CD1c-positive myeloid dendritic cell (primary cell): ENCODE results near the gene PRKCH.
A peak's percentile ranks its signal among the peaks of the same experiment; 100 is the strongest.

Experiments
- DNase-seq: peaks from one replicate; pipeline ENCODE4 v3.0.0-alpha.2; 2016; ENCODE audit errors: extremely low spot score

Gene PRKCH

GRCh38 chr14:61321385-61322010 lies at the start of gene PRKCH:
PRKCH (plus strand) TSS chr14:61321579; CDS start chr14:61322102, 523 bp downstream.
- DNase-seq = peak; percentile 81

GRCh38 chr14:61277232-61277631 lies 44.1 kb upstream of the PRKCH start:
- DNase-seq = no peak

GRCh38 chr14:61277784-61278183 lies 43.6 kb upstream of the PRKCH start:
- no peak for DNase-seq

GRCh38 chr14:61279082-61279481 lies 42.3 kb upstream of the PRKCH start:
- no peak for DNase-seq

- no peak for DNase-seq
Observed at GRCh38 chr14:61280092-61280525, 41.3 kb upstream of the PRKCH start.

DNA sequence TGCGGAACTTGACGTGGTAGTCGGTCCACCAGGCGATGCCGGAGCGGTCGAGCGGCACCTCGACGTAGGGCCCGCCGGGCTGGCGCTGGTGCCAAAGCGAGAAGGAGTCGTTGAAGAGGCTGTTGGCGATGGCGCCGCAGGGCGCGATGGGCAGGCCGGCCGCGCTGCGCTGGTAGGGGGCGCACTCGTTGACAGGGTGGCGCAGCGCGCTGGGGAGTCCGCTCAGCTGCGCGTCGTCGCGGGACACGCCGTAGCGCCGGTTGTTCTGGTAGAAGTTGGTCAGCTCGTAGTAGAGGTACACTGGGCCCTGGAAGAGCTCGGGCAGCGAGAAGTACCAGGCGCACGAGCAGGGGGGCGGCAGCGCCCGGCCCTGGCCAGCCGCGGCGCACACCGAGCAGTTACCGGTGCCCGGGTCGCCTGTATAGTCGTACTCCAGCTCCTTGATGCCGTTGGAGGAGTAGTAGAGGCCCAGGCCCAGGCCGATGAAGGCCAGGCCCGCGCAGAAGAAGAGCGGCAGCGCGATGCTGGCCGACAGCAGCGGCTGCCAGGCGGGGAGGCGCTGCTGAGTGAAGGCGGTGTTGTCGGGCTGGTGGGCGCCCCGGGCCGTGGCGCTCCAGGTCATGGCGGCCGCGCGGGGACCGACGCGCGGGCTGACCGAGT lies 40.7 kb upstream of the PRKCH start:
- DNase-seq = peak; percentile 62

GRCh38 chr14:61281186-61281947 lies 40.0 kb upstream of the PRKCH start, which contains the start of gene TMEM30B:
TMEM30B (minus strand) TSS chr14:61281338; CDS start chr14:61281147, 191 bp downstream.
- no peak for DNase-seq

DNA sequence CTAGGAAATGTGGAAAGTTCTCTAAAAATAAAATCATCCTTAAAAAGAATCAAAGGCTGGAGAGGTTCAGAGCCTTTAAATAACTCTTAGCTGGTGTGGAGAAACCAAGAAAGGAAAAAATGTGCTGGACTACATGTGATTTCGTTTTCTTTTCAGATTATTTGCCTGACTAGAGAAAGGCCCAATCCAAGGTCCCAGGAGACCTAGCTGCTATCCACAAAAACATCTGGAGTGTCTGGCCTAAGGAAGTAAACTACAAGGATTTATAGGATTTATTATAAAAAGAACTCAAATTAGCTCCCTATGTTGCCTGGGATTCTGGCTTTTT lies 39.5 kb upstream of the PRKCH start:
- no peak for DNase-seq

GRCh38 chr14:61282746-61283145 lies 38.6 kb upstream of the PRKCH start:
- no peak for DNase-seq

DNA sequence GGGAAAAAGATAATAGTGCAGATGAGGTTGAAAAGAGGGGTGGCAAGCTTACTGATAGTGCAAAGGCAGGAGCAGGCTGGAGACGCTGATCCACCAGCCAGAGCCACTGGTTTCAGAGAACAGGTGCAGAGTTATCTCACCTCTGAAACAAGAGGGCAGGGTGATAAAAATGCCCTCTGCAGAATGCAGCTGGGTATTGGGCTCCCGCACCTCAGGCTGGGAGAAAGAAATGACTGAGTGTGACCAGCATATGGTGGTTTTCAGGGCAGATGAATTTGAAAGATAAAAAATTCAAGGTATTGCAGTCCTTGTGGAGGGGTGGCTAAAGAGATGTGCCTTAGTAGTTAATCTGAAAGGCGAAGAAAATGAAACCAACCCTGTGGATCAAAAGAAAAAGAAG lies 37.4 kb upstream of the PRKCH start:
- DNase-seq = no peak

- no peak for DNase-seq
Observed at GRCh38 chr14:61285364-61285763, 36.0 kb upstream of the PRKCH start.

GRCh38 chr14:61287196-61287595 lies 34.2 kb upstream of the PRKCH start:
- no peak for DNase-seq

- no peak for DNase-seq
Observed at GRCh38 chr14:61288228-61288627, 33.2 kb upstream of the PRKCH start.

DNA sequence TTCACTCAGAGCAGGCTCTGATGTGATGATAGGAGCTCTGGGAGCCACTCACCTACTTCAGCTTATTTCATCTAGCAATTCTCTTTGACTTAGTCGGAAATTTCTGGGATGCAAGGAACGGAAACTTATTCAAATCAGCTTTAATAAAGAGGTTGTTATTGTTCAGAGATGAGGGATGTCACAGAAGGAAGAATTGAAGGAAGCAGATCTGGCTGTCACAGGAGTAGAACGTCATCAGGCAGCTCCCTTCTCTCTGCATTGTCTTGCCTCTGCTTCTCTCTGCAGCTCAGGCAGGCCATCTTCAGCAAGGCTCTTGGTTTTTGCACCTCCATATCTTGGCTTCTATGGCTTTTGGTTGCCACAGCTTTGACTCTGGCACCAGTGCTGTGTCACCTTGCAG lies 32.7 kb upstream of the PRKCH start:
- no peak for DNase-seq

GRCh38 chr14:61290701-61291100 lies 30.7 kb upstream of the PRKCH start:
- no peak for DNase-seq

- no peak for DNase-seq
Observed at GRCh38 chr14:61296151-61296550, 25.2 kb upstream of the PRKCH start.

DNA sequence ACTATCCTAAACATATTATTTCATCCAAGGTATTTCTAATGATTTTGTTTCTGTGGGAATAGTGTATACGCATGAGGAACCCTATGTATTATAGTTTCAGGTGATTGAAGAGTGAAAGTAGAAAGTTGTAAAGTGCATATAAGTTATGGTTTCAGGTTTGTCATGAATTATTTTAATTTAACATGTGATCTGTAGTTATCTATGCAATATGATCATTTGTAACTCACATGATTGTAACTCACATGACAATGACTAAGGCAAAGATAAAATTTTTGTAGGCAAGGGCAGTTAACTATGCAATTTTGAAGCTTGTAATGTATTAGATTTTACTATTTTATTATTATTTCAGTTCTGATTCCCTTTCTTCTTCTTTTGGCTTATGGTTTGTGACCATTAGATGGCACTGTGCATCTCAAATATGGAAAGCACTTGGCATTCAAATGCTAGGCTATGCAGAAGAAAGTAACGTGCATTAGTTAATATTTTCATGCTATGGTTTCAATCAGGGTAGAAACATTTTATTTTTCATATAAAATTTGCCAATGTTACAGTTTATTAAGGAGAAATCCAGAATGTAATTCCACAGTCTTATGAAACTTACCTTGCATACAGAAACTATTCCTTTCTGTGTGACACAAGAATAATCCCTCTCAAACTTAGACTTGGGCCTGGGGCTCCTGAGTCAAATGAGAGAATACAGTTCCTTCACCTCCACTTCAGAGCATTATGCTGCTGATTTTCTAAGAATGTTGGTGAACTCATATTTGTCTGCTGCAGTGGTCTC lies 24.5 kb upstream of the PRKCH start:
- DNase-seq = peak; percentile 55

DNA sequence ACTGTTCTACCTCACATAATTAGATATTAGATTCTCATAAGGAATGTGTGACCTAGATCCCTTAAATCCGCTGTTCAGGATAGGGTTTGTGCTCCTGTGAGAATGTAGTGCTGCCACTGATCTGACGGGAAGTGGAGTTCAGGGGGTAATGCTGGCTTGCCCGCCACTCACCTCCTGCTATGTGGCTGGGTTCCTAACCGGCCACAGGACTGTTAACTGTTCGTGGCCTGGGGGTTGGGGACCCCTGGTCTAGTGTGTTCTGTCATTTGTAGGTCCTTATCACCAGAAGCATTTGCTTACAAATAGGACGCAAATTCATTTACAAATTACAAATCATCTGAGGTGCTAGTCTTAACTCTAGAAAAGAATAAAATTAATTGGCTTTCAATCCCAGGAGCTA lies 23.8 kb upstream of the PRKCH start:
- no peak for DNase-seq

DNA sequence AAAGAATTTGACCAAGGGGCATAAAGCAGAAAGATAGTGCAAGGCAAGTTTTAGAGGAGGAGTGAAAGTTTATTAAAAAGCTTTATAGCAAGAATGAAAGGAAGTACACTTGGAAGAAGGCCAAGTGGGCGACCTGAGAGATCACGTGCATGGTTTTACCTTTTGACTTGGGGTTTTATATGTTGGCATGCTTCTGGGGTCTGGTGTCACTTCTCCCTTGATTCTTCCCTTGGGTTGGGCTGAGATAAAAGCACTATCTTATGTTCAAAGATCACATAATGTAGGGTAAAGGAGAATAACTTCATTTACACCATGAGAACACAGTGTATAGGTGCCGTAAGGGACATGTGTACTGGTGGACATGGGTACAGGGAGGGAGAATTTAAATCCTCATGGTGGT lies 22.6 kb upstream of the PRKCH start:
- no peak for DNase-seq

GRCh38 chr14:61300209-61300608 lies 21.2 kb upstream of the PRKCH start:
- DNase-seq = no peak

DNA sequence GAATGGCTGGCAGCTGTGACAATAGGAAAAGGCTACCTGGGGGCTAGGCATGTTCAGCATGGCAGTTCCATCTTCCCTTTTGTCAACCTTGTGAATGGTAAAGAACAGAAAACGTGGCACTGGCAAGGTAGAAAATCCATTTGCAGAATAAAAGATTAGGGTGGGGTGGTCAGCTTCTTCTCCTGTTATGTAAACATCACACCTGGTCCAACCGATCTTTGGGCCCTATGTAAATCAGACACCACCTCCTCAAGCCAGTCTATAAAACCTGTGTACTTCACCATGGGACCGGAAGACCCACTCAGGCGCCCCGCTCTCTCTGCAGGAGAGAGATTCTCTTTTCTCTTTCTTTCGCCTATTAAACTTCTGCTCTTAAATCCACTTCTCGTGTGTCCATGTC lies 20.6 kb upstream of the PRKCH start:
- no peak for DNase-seq

- no peak for DNase-seq
Observed at GRCh38 chr14:61304688-61305087, 16.7 kb upstream of the PRKCH start.
